IMR-90 (cell line): ENCODE results near the gene PRRG2.
A peak's percentile ranks its signal among the peaks of the same experiment; 100 is the strongest.

Experiments
- BHLHE40 ChIP-seq: fragments of 150-350 bp; IDR thresholded peaks from 2 replicates; pipeline ENCODE4 v1.6.1; 2016; ENCODE audit warnings: mild to moderate bottlenecking, low read depth, low read length
- CEBPB ChIP-seq: IDR thresholded peaks from 2 replicates; pipeline ENCODE4 v1.6.1; 2012; ENCODE audit warnings: low read depth, low read length, improper control_type of control experiment
- CTCF ChIP-seq: conservative IDR thresholded peaks from 2 replicates; pipeline ENCODE4 v1.5.1; 2012; ENCODE audit warnings: mild to moderate bottlenecking, low read depth, low read length, improper control_type of control experiment
- ELK1 ChIP-seq: fragments of 150-350 bp; IDR thresholded peaks from 2 replicates; pipeline ENCODE4 v1.6.1; 2016; ENCODE audit warnings: low read depth, mild to moderate bottlenecking, low read length, moderate library complexity, borderline replicate concordance
- MAFK ChIP-seq: IDR thresholded peaks from 2 replicates; pipeline ENCODE4 v1.6.1; 2012; ENCODE audit warnings: low read depth, low read length, improper control_type of control experiment
- MAZ ChIP-seq: IDR thresholded peaks from 2 replicates; pipeline ENCODE4 v1.6.1; 2012; ENCODE audit warnings: low read depth, mild to moderate bottlenecking, low read length, improper control_type of control experiment, moderate library complexity, borderline replicate concordance
- MXI1 ChIP-seq: IDR thresholded peaks from 2 replicates; pipeline ENCODE4 v1.6.1; 2012; ENCODE audit warnings: low read depth, mild to moderate bottlenecking, low read length, moderate library complexity, borderline replicate concordance
- NFE2L2 ChIP-seq: fragments of 150-350 bp; IDR thresholded peaks from 2 replicates; pipeline ENCODE4 v1.6.1; 2016; ENCODE audit warnings: low read depth, mild to moderate bottlenecking, low read length
- POLR2A ChIP-seq: IDR thresholded peaks from 2 replicates; pipeline ENCODE4 v1.6.1; 2012; ENCODE audit warnings: mild to moderate bottlenecking, low read depth, low read length
- RAD21 ChIP-seq: IDR thresholded peaks from 2 replicates; pipeline ENCODE4 v1.6.1; 2012; ENCODE audit warnings: low read length, improper control_type of control experiment
- RFX5 ChIP-seq: IDR thresholded peaks from 2 replicates; pipeline ENCODE4 v1.8.0; 2012; ENCODE audit warnings: low read depth, mild to moderate bottlenecking, low read length, moderate library complexity
- SMC3 ChIP-seq: fragments of 150-350 bp; IDR thresholded peaks from 2 replicates; pipeline ENCODE4 v1.6.1; 2016; ENCODE audit warnings: low read depth, mild to moderate bottlenecking, antibody characterized with exemption, low read length, moderate library complexity

- no peak for TF ChIP-seq POLR2A
- TF ChIP-seq SMC3, result no peak
- TF ChIP-seq CTCF, result peak; percentile 27; the same call in 1 of the 2 replicates
- no peak for TF ChIP-seq MAFK
- no peak for TF ChIP-seq ELK1
- TF ChIP-seq RAD21, result 0 out of 2 replicates have a peak, but pooled peaks have one; percentile 17
- no peak for TF ChIP-seq MXI1
- TF ChIP-seq NFE2L2, result no peak
- TF ChIP-seq MAZ, result 0 out of 2 replicates have a peak, but pooled peaks have one; percentile 8
- TF ChIP-seq BHLHE40, result 0 out of 2 replicates have a peak, but pooled peaks have one; percentile 3
- TF ChIP-seq RFX5, result no peak
- peak; percentile 63; the same call in 1 of the 2 replicates for TF ChIP-seq CEBPB
These were observed 33.1 kb downstream of the PRRG2 start for GRCh38 chr19:49614096-49614833.
